ENCODE data around the gene SNX15. TPM values are rescaled to one million over a fixed set of nuclear protein-coding genes. Genes with fewer than 3 reads are reported as not detected.

SNX15 gene
- total RNA-seq, 4 donors from 2014 or later: 9.8 to 18.6 (median 13.9) TPM

GRCh38 chr11:65086809-65087208 is 59.6 kb downstream of the SNX15 start:
- H3K4me3 ChIP-seq: no peak overlapping the region
- intact Hi-C loops (cut with DNase I): no loop called here
- H3K27me3 ChIP-seq: no peaks in the 10 kb centered on the region
- 75 to 86% methylated on average over 1 to 3 of the region's 9 CpGs for WGBS, 2 donors
- H3K4me1 ChIP-seq: peaks cover 11 to 30% (median 14%) of the 10 kb centered on the region in 3 donors
- TF ChIP-seq POLR2A (IDR thresholded peaks at IDR 0.05) (no peak), CTCF (IDR thresholded peaks at IDR 0.05) (no peak)
- no peaks in the 10 kb centered on the region for H3K9me3 ChIP-seq
- DNase-seq: no peak
- peaks cover 7 to 51% (median 29%) of the 10 kb centered on the region in 3 donors for H3K36me3 ChIP-seq
- H3K27ac ChIP-seq: no peak overlapping the region

GRCh38 chr11:65087216-65087615 is 60.0 kb downstream of the SNX15 start:
- intact Hi-C loops (cut with DNase I): no loop called here
- no peak for TF ChIP-seq POLR2A (IDR thresholded peaks at IDR 0.05)
- no peak for TF ChIP-seq CTCF (IDR thresholded peaks at IDR 0.05)
- peaks cover 7 to 51% (median 29%) of the 10 kb centered on the region in 3 donors for H3K36me3 ChIP-seq
- 85 to 95% methylated on average over 6 to 11 of the region's 11 CpGs for WGBS, 2 donors
- H3K27me3 ChIP-seq: no peaks in the 10 kb centered on the region
- H3K27ac ChIP-seq: no peak overlapping the region
- H3K9me3 ChIP-seq: no peaks in the 10 kb centered on the region
- peaks cover 11 to 30% (median 14%) of the 10 kb centered on the region in 3 donors for H3K4me1 ChIP-seq
- H3K4me3 ChIP-seq: no peak overlapping the region
- no peak for DNase-seq

- H3K36me3 ChIP-seq: peaks cover 7 to 51% (median 29%) of the 10 kb centered on the region in 3 donors
- H3K4me1 ChIP-seq: peaks cover 11 to 27% (median 14%) of the 10 kb centered on the region in 3 donors
- no peak overlapping the region for H3K4me3 ChIP-seq
- no peak for DNase-seq
- H3K27ac ChIP-seq: no peak overlapping the region
- intact Hi-C loops (cut with DNase I): no loop called here
- no peak for TF ChIP-seq POLR2A (IDR thresholded peaks at IDR 0.05)
- no peak for TF ChIP-seq CTCF (IDR thresholded peaks at IDR 0.05)
- H3K27me3 ChIP-seq: no peaks in the 10 kb centered on the region
- WGBS, 2 donors: 100% methylated on average over 1 of the region's 15 CpGs
- no peaks in the 10 kb centered on the region for H3K9me3 ChIP-seq
Measured at GRCh38 chr11:65087827-65088226, 60.6 kb downstream of the SNX15 start.

- Histone ChIP-seq H3K4me1 (peaks cover 6 to 13% (median 6%) of the 10 kb centered on the region in 3 donors), H3K9me3 (no peaks in the 10 kb centered on the region), H3K27ac (no peak overlapping the region), H3K4me3 (no peak overlapping the region), H3K27me3 (no peaks in the 10 kb centered on the region), H3K36me3 (peaks cover 7 to 51% (median 29%) of the 10 kb centered on the region in 3 donors)
- no peak for DNase-seq
- intact Hi-C loops (cut with DNase I): no loop called here
- 91 to 96% methylated on average over 3 to 4 of the region's 4 CpGs for WGBS, 2 donors
- TF ChIP-seq CTCF (IDR thresholded peaks at IDR 0.05) (no peak), POLR2A (IDR thresholded peaks at IDR 0.05) (no peak)
Measured at GRCh38 chr11:65089621-65090020, 62.4 kb downstream of the SNX15 start.

Small RNA genes lying within 50 kb of the gene (small RNA-seq; reads per million reads assigned to genes)
- 0 reads per million in 4 donors for gene MIR6879
- gene SNX15: 0 to 0.36 (median 0) reads per million in 4 donors

Other genes starting within 250 kb of the SNX15 start
- gene SF1, start 248.9 kb upstream of the SNX15 start, total RNA-seq: 100 to 1,000 TPM; 136 to 292 (median 223) TPM
- gene MAP4K2, start 224.2 kb upstream of the SNX15 start, total RNA-seq: 1 to 10 TPM; 3.6 to 9.0 (median 6.1) TPM
- 10 to 100 TPM; 14.9 to 23.3 (median 17.0) TPM for gene MEN1, start 216.9 kb upstream of the SNX15 start, total RNA-seq
- gene CDC42BPG, start 182.8 kb upstream of the SNX15 start, total RNA-seq: 10 to 100 TPM; 16.4 to 48.5 (median 25.0) TPM
- gene EHD1, start 148.8 kb upstream of the SNX15 start, total RNA-seq: 10 to 100 TPM; 29.5 to 44.0 (median 31.8) TPM
- 10 to 100 TPM; 14.1 to 26.1 (median 19.6) TPM for gene ATG2A, start 110.2 kb upstream of the SNX15 start, total RNA-seq
- 10 to 100 TPM in 1 of 4 donors, 1 to 10 TPM in 3; 7.7 to 10.5 (median 8.6) TPM for gene PPP2R5B, start 102.8 kb upstream of the SNX15 start, total RNA-seq
- not detected for gene GPHA2, start 91.5 kb upstream of the SNX15 start, total RNA-seq
- not detected for gene MAJIN, start 55.3 kb upstream of the SNX15 start, total RNA-seq
- gene BATF2, start 30.5 kb upstream of the SNX15 start, total RNA-seq: under 1 TPM in 2 of 4 donors, not detected in 2; 0.38 to 0.76 TPM
- 10 to 100 TPM; 42.5 to 82.1 (median 65.0) TPM for gene ARL2, start 13.3 kb upstream of the SNX15 start, total RNA-seq
- 10 to 100 TPM in 3 of 4 donors, 1 to 10 TPM in 1; 9.2 to 19.0 (median 15.1) TPM for gene SAC3D1, start 13.8 kb downstream of the SNX15 start, total RNA-seq
- 10 to 100 TPM in 1 of 4 donors, 1 to 10 TPM in 2, under 1 TPM in 1; 0.34 to 19.6 (median 3.1) TPM for gene NAALADL1, start 31.1 kb downstream of the SNX15 start, total RNA-seq
- 10 to 100 TPM in 1 of 4 donors, 1 to 10 TPM in 3; 3.1 to 14.3 (median 9.0) TPM for gene CDCA5, start 56.6 kb downstream of the SNX15 start, total RNA-seq
- gene ZFPL1, start 56.8 kb downstream of the SNX15 start, total RNA-seq: 10 to 100 TPM; 24.0 to 52.2 (median 32.2) TPM
- gene VPS51, start 68.8 kb downstream of the SNX15 start, total RNA-seq: 100 to 1,000 TPM; 204 to 298 (median 224) TPM
- gene TM7SF2, start 84.4 kb downstream of the SNX15 start, total RNA-seq: 10 to 100 TPM; 36.4 to 96.5 (median 74.7) TPM
- gene ZNHIT2, start 90.3 kb downstream of the SNX15 start, total RNA-seq: 10 to 100 TPM; 12.4 to 17.0 (median 16.5) TPM
- gene FAU, start 94.7 kb downstream of the SNX15 start, total RNA-seq: 100 to 1,000 TPM; 436 to 777 (median 528) TPM
- gene MRPL49, start 94.9 kb downstream of the SNX15 start, total RNA-seq: 10 to 100 TPM; 68.1 to 76.2 (median 72.0) TPM
- gene SYVN1, start 107.1 kb downstream of the SNX15 start, total RNA-seq: 10 to 100 TPM; 20.4 to 39.3 (median 26.9) TPM
- not detected for gene SPDYC, start 142.8 kb downstream of the SNX15 start, total RNA-seq
- 100 to 1,000 TPM; 225 to 696 (median 354) TPM for gene CAPN1, start 154.5 kb downstream of the SNX15 start, total RNA-seq
- gene POLA2, start 234.5 kb downstream of the SNX15 start, total RNA-seq: 10 to 100 TPM in 2 of 4 donors, 1 to 10 TPM in 2; 3.1 to 14.1 (median 10.4) TPM